HCT116 (cell line): ENCODE measurements around the gene OOSP4A. TPM values are rescaled to one million over a fixed set of nuclear protein-coding genes. Genes with fewer than 3 reads are reported as not detected.

ENCODE experiments used
- ATF3 ChIP-seq: IDR thresholded peaks from 2 replicates; pipeline ENCODE4 v1.6.1; 2012
- CTCF ChIP-seq, 3 experiments: fragments of 200-600 bp in 1 of 3; sonication (generic) in 1 of 3; IDR thresholded peaks in 2 of 3; conservative IDR thresholded peaks in 1 of 3; 2 replicates each; pipeline ENCODE4 v1.5.1; 2012 to 2017; ENCODE audit warnings: low read depth in 2 of 3, low read length in 2 of 3, antibody characterized with exemption in 1 of 3, borderline replicate concordance in 1 of 3, control low read depth in 1 of 3, mild to moderate bottlenecking in 1 of 3, mixed read lengths in 1 of 3, mixed run types in 1 of 3, moderate library complexity in 1 of 3; ENCODE audit not compliant: insufficient read depth in 1 of 3
- JUND ChIP-seq: IDR thresholded peaks from 2 replicates; pipeline ENCODE4 v1.6.1; 2012
- MAX ChIP-seq: IDR thresholded peaks from 2 replicates; pipeline ENCODE4 v1.6.1; 2012
- POLR2AphosphoS5 ChIP-seq: IDR thresholded peaks from 2 replicates; pipeline ENCODE4 v1.6.1; 2011; ENCODE audit warnings: mild to moderate bottlenecking, low read depth, low read length, moderate library complexity
- RAD21 ChIP-seq: IDR thresholded peaks from 2 replicates; pipeline ENCODE4 v1.6.1; 2012; ENCODE audit warnings: low read depth, mild to moderate bottlenecking
- TCF7L2 ChIP-seq: IDR thresholded peaks from 2 replicates; pipeline ENCODE4 v1.7.0; 2011; ENCODE audit warnings: borderline replicate concordance, inconsistent platforms; ENCODE audit not compliant: insufficient read depth, insufficient read length; ENCODE audit errors: extremely low read depth
- YY1 ChIP-seq: IDR thresholded peaks from 2 replicates; pipeline ENCODE4 v1.6.1; 2011; ENCODE audit warnings: low read length, low read depth, moderate library complexity, mild to moderate bottlenecking; ENCODE audit not compliant: insufficient replicate concordance; ENCODE audit errors: extremely low read depth
- ZNF274 ChIP-seq: fragments of 200-500 bp; sonication (Bioruptor generic); IDR thresholded peaks from 2 replicates; pipeline ENCODE4 v1.6.1; 2014; ENCODE audit warnings: mild to moderate bottlenecking, low read depth, low read length, inconsistent platforms
- total RNA-seq: library from RNA; stranded (reverse); gene quantifications from one replicate; pipeline ENCODE4 v1.2.1, GENCODE V29; 2021; ENCODE audit not compliant: unreplicated experiment

Gene OOSP4A
- total RNA-seq, 1 experiment from 2014 or later = not detected

GRCh38 chr11:60018058-60018457 is 54.2 kb downstream of the OOSP4A start (continued):
- no peak for TF ChIP-seq CTCF (IDR thresholded peaks at IDR 0.05 in 2 of 3, conservative IDR thresholded peaks at IDR 0.05 in 1 of 3; ENCODE audit: borderline replicate concordance in 1 of 3, insufficient read depth in 1 of 3, low read depth in 2 of 3, low read length in 2 of 3)
- no peak for TF ChIP-seq RAD21
- TF ChIP-seq ATF3 = no peak
- no peak for TF ChIP-seq MAX
- TF ChIP-seq POLR2AphosphoS5 = no peak
- TF ChIP-seq YY1 = no peak
- TF ChIP-seq ZNF274 = no peak
- no peak for TF ChIP-seq TCF7L2
- no peak for TF ChIP-seq JUND
- TF ChIP-seq, all 23 proteins: peak for 0

Other genes starting within 250 kb of the OOSP4A start
- gene STX3, start 208.7 kb upstream of the OOSP4A start, total RNA-seq = 20.4 TPM
- 61.0 TPM for gene MRPL16, start 153.3 kb upstream of the OOSP4A start, total RNA-seq
- gene CBLIF, start 118.5 kb upstream of the OOSP4A start, total RNA-seq = not detected
- 1.7 TPM for gene TCN1, start 97.5 kb upstream of the OOSP4A start, total RNA-seq
- gene OOSP3, start 85.3 kb upstream of the OOSP4A start, total RNA-seq = not detected
- not detected for gene OOSP1, start 25.6 kb upstream of the OOSP4A start, total RNA-seq
- not detected for gene OOSP4B, start 53.1 kb downstream of the OOSP4A start, total RNA-seq
- not detected for gene OOSP2, start 76.4 kb downstream of the OOSP4A start, total RNA-seq
- gene MS4A3, start 92.6 kb downstream of the OOSP4A start, total RNA-seq = not detected
- not detected for gene MS4A2, start 124.6 kb downstream of the OOSP4A start, total RNA-seq
- gene MS4A6A, start 219.1 kb downstream of the OOSP4A start, total RNA-seq = 0.52 TPM